IMR-90 (cell line): ENCODE results near the gene BACH1. TPM values are rescaled to one million over a fixed set of nuclear protein-coding genes. Genes with fewer than 3 reads are reported as not detected.
A peak's percentile ranks its signal among the peaks of the same experiment; 100 is the strongest.

ENCODE experiments used
- ATAC-seq: fragments of 200-7000 bp; cut with Tn5 transposase; 2 replicates; pipeline ENCODE4 v1.9.1; 2020; ENCODE audit warnings: low read depth, mild to moderate bottlenecking, moderate library complexity
- BruUV-seq: library from RNA; stranded (reverse); fragments of 400-500 nt; replicated peaks from 2 replicates; lab custom pipeline; 2021; lab: Mats Ljungman, UMichigan
- CTCF ChIA-PET: fragments of 300-600 bp; formaldehyde crosslinking; extraction: SDS; loops from one replicate; lab custom pipeline; 2021; ENCODE audit warnings: antibody characterized with exemption; lab: Yijun Ruan, JAX
- POLR2A ChIA-PET: fragments of 300-600 bp; sonication (Branson Sonifier 250); formaldehyde crosslinking; loops from one replicate; lab custom pipeline; 2022; ENCODE audit warnings: antibody characterized with exemption; ENCODE audit not compliant: unreplicated experiment; lab: Charles Lee
- DNase-seq: peaks from one replicate; pipeline ENCODE4 v3.0.0; 2013
- H2AFZ ChIP-seq: replicated peaks from 2 replicates; pipeline ENCODE3; 2013; ENCODE audit warnings: low read length, mild to moderate bottlenecking; ENCODE audit not compliant: poor library complexity
- H2AK5ac ChIP-seq: 2 replicates; pipeline ENCODE4 v1.6.1; 2013; ENCODE audit warnings: low read depth, low read length, inconsistent platforms
- H2AK9ac ChIP-seq: replicated peaks from 2 replicates; pipeline ENCODE3; 2013; ENCODE audit warnings: mild to moderate bottlenecking, low read depth, low read length, moderate library complexity; ENCODE audit not compliant: poor library complexity
- H2BK120ac ChIP-seq: 2 replicates; pipeline ENCODE4 v1.6.1; 2013; ENCODE audit warnings: low read depth, low read length, inconsistent platforms
- H2BK15ac ChIP-seq: 3 replicates; pipeline ENCODE4 v1.6.1; 2013; ENCODE audit warnings: low read depth, low read length, inconsistent platforms
- H2BK20ac ChIP-seq: 2 replicates; pipeline ENCODE4 v1.6.1; 2013; ENCODE audit warnings: low read depth, mild to moderate bottlenecking, inconsistent platforms, low read length, moderate library complexity
- H2BK5ac ChIP-seq: 2 replicates; pipeline ENCODE4 v1.6.1; 2013; ENCODE audit warnings: mild to moderate bottlenecking, low read depth, low read length, inconsistent platforms; ENCODE audit not compliant: poor library complexity, severe bottlenecking
- H3K14ac ChIP-seq: replicated peaks from 2 replicates; pipeline ENCODE4 v1.6.1; 2013; ENCODE audit warnings: low read depth, low read length, inconsistent platforms
- H3K18ac ChIP-seq: 2 replicates; pipeline ENCODE4 v1.6.1; 2013; ENCODE audit warnings: low read depth, low read length, control low read depth
- H3K23ac ChIP-seq: 2 replicates; pipeline ENCODE4 v1.6.1; 2013; ENCODE audit warnings: low read depth, low read length, inconsistent platforms
- H3K27ac ChIP-seq: 2 replicates; pipeline ENCODE4 v1.5.1; 2013; ENCODE audit warnings: mild to moderate bottlenecking, control low read depth, low read length; ENCODE audit not compliant: insufficient read depth
- H3K27me3 ChIP-seq: 2 replicates; pipeline ENCODE4 v1.6.1; 2013; ENCODE audit warnings: low read length; ENCODE audit not compliant: control insufficient read depth, insufficient read depth
- H3K36me3 ChIP-seq: 2 replicates; pipeline ENCODE4 v1.6.1; 2013; ENCODE audit warnings: low read length, mixed read lengths; ENCODE audit not compliant: control insufficient read depth, insufficient read depth
- H3K4ac ChIP-seq: 2 replicates; pipeline ENCODE4 v1.6.1; 2013; ENCODE audit warnings: low read depth, low read length, inconsistent platforms
- H3K4me1 ChIP-seq: 2 replicates; pipeline ENCODE4 v1.6.1; 2013; ENCODE audit warnings: low read length, mixed read lengths; ENCODE audit not compliant: control insufficient read depth, insufficient read depth
- H3K4me2 ChIP-seq: 2 replicates; pipeline ENCODE4 v1.6.1; 2013; ENCODE audit warnings: low read depth, mild to moderate bottlenecking, control low read depth, low read length, moderate library complexity
- H3K4me3 ChIP-seq: 2 replicates; pipeline ENCODE4 v1.5.1; 2013; ENCODE audit warnings: low read depth, mild to moderate bottlenecking, control low read depth, low read length, moderate library complexity; ENCODE audit not compliant: insufficient read depth
- H3K56ac ChIP-seq: 2 replicates; pipeline ENCODE4 v1.6.1; 2013; ENCODE audit warnings: low read length, inconsistent platforms; ENCODE audit not compliant: insufficient read depth; ENCODE audit errors: extremely low read depth
- H3K79me1 ChIP-seq, 2 experiments: 2 replicates each; pipeline ENCODE4 v1.6.1; 2013; ENCODE audit warnings: low read length in 2 of 2, inconsistent platforms in 1 of 2, low read depth in 1 of 2
- H3K9ac ChIP-seq: 2 replicates; pipeline ENCODE4 v1.6.1; 2013; ENCODE audit warnings: low read depth, low read length, control low read depth
- H3K9me1 ChIP-seq: 2 replicates; pipeline ENCODE4 v1.6.1; 2013; ENCODE audit warnings: low read length, inconsistent platforms; ENCODE audit not compliant: insufficient read depth
- H3K9me3 ChIP-seq: 2 replicates; pipeline ENCODE4 v1.6.1; 2013; ENCODE audit warnings: low read length; ENCODE audit not compliant: control insufficient read depth, insufficient read depth
- H4K20me1 ChIP-seq: 2 replicates; pipeline ENCODE4 v1.6.1; 2013; ENCODE audit warnings: low read length, inconsistent platforms; ENCODE audit not compliant: insufficient read depth
- H4K5ac ChIP-seq: 2 replicates; pipeline ENCODE4 v1.6.1; 2013; ENCODE audit warnings: mild to moderate bottlenecking, low read depth, low read length, control low read depth
- H4K8ac ChIP-seq, 2 experiments: 2 replicates each; pipeline ENCODE4 v1.6.1; 2013; ENCODE audit warnings: low read depth in 2 of 2, low read length in 2 of 2, control low read depth in 1 of 2, inconsistent platforms in 1 of 2
- H4K91ac ChIP-seq: 2 replicates; pipeline ENCODE4 v1.6.1; 2013; ENCODE audit warnings: low read depth, low read length, inconsistent platforms; ENCODE audit not compliant: insufficient read depth
- BHLHE40 ChIP-seq: fragments of 150-350 bp; IDR thresholded peaks from 2 replicates; pipeline ENCODE4 v1.6.1; 2016; ENCODE audit warnings: mild to moderate bottlenecking, low read depth, low read length
- ELK1 ChIP-seq: fragments of 150-350 bp; IDR thresholded peaks from 2 replicates; pipeline ENCODE4 v1.6.1; 2016; ENCODE audit warnings: low read depth, mild to moderate bottlenecking, low read length, moderate library complexity, borderline replicate concordance
- FOS ChIP-seq: fragments of 150-350 bp; IDR thresholded peaks from 2 replicates; pipeline ENCODE4 v1.6.1; 2016; ENCODE audit warnings: low read depth, low read length
- MAZ ChIP-seq: IDR thresholded peaks from 2 replicates; pipeline ENCODE4 v1.6.1; 2012; ENCODE audit warnings: low read depth, mild to moderate bottlenecking, low read length, improper control_type of control experiment, moderate library complexity, borderline replicate concordance
- POLR2A ChIP-seq: IDR thresholded peaks from 2 replicates; pipeline ENCODE4 v1.6.1; 2012; ENCODE audit warnings: mild to moderate bottlenecking, low read depth, low read length
- RAD21 ChIP-seq: IDR thresholded peaks from 2 replicates; pipeline ENCODE4 v1.6.1; 2012; ENCODE audit warnings: low read length, improper control_type of control experiment
- RCOR1 ChIP-seq: IDR thresholded peaks from 2 replicates; pipeline ENCODE4 v1.6.1; 2012; ENCODE audit warnings: mild to moderate bottlenecking, low read length, improper control_type of control experiment; ENCODE audit not compliant: insufficient replicate concordance
- WGBS, 2 experiments: methylation state at CpG; one replicate each; pipeline versions ENCODE4 v1.1.5 to v1.1.7; 2013; ENCODE audit warnings: missing lambda C conversion rate in 2 of 2; ENCODE audit not compliant: insufficient read length in 1 of 2; ENCODE audit errors: extremely low coverage in 2 of 2; 5-methylcytosine and 5-hydroxymethylcytosine counted together
- dilution Hi-C: fragments of 300-500 bp; cut with HindIII; formaldehyde crosslinking; loops from one replicate; pipeline ENCODE4 v1.14.3; 2018; ENCODE audit warnings: low sequenced_read_pairs; ENCODE audit not compliant: unreplicated experiment
- in situ Hi-C: fragments of 300-500 bp; cut with MboI; formaldehyde crosslinking; loops from 3 replicates; pipeline ENCODE4 v1.14.3; 2019; ENCODE audit warnings: low sequenced_read_pairs, inconsistent platforms, mixed read lengths
- intact Hi-C: fragments of 100-400 bp; cut with micrococcal nuclease; formaldehyde crosslinking; loops from 2 replicates; pipeline ENCODE4 v1.10.0; 2022
- polyA plus RNA-seq, 3 experiments: library from polyadenylated mRNA; depleted of rRNA; stranded (reverse); fragments of >200 nt; gene quantifications; 2 replicates each; pipeline ENCODE4 v1.2.3, GENCODE V29; 2012; ENCODE audit warnings: low replicate concordance in 1 of 3
- total RNA-seq: library from RNA; depleted of rRNA; stranded (reverse); fragments of >200 nt; gene quantifications from 2 replicates; pipeline ENCODE4 v1.2.3, GENCODE V29; 2012

BACH1 gene
- total and polyA plus RNA-seq, 2 of the 4 experiments (the other 2 are of a cell fraction), result 23.1 to 108 TPM

GRCh38 chr21:29366532-29366931, 67.8 kb downstream of the BACH1 start:
- Histone ChIP-seq H3K27me3 (no peaks in the 10 kb centered on the region), H3K23ac (no peak overlapping the region), H4K8ac (peak overlapping the region in 1 of 2 experiments; percentile 13; a peak in 1 of 4 replicates), H2BK5ac (no peak overlapping the region), H2BK120ac (no peak overlapping the region), H2BK15ac (no peak overlapping the region), H3K9me3 (peaks cover 4% of the 10 kb centered on the region; the same call in 1 of the 2 replicates), H3K36me3 (peaks cover 17% of the 10 kb centered on the region), H3K79me1 (peaks cover 18 to 29% of the 10 kb centered on the region in 2 experiments; a peak in 3 of 4 replicates), H3K18ac (no peak overlapping the region), H3K9ac (no peak overlapping the region), H4K20me1 (no peaks in the 10 kb centered on the region), H3K4me2 (no peak overlapping the region), H3K27ac (no peak overlapping the region), H2AK5ac (0 out of 2 replicates have a peak overlapping the region, but pooled peaks have one; percentile 8), H2AFZ (no peak overlapping the region), H3K14ac (no peak overlapping the region), H3K56ac (no peak overlapping the region), H4K5ac (no peak overlapping the region), H4K91ac (no peak overlapping the region), H2AK9ac (no peak overlapping the region), H3K4me3 (no peak overlapping the region), H3K4ac (no peak overlapping the region), H2BK20ac (no peak overlapping the region), H3K9me1 (0 out of 2 replicates have a peak, but pooled peaks cover 3% of the 10 kb centered on the region), H3K4me1 (no peaks in the 10 kb centered on the region; the same call in 1 of the 2 replicates)
- TF ChIP-seq FOS (no peak), POLR2A (no peak), BHLHE40 (no peak), ELK1 (no peak), RAD21 (no peak), MAZ (no peak), RCOR1 (no peak)
- ATAC-seq (no peak), DNase-seq (no peak)
- ChIA-PET POLR2A (interaction anchor here (0.5 kb wide), 1 partner anchor 14 kb away, joined by 3 read pairs; no protein-coding TSS in a partner anchor), CTCF (interaction anchor here (0.5 kb wide), 1 partner anchor 388 kb away, joined by 3 read pairs; no protein-coding TSS in a partner anchor)
- in situ Hi-C loops, result no loop called here
- BruUV-seq, result no TSS peak
- no CpG with 5 or more reads among the region's 3 CpGs for WGBS, 2 experiments
- dilution Hi-C loops, result no loop called here
- intact Hi-C loops, result no loop called here
